Measurements from ENCODE around the gene SH3GL2.
A peak's percentile ranks its signal among the peaks of the same experiment; 100 is the strongest.

SH3GL2 gene

DNA sequence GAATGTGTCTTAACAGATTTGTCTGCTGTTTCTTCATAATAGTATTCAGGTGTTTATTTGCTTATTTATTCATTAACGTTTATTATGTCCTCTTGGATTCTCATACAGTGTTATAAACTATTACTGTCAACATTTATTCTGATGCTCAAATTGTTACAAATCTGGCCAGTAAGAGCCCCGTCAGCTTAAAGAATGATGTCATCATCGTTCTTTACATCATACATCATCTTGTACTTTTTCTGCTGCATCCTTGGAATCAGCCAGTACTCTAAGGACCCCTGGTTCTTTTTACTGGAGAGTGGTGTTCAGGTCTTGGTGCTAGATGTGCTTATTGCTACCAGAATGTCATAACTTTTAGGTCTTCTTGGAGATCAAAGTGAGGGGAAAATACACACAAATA, 86.6 kb downstream of the SH3GL2 start:
- no peak for DNase-seq

DNA sequence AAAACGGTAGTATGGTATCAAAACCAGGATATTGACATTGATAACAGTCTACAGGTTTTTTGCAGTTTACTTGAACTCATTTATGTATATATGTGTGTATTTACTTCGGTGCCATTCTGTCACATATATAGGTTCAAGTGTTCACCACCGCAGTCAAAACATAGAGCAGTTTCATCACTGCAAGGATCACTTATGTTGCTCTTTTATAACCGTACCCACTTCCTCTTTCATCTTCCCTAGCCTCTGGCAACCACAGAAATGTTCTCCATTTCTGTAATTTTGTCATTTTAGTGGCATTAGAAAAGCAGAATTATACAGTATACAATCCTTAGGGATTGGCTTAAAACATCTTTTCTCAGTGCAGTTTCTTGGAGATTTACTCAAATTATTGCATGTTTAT, 90.3 kb downstream of the SH3GL2 start:
- DNase-seq, result no peak

DNA sequence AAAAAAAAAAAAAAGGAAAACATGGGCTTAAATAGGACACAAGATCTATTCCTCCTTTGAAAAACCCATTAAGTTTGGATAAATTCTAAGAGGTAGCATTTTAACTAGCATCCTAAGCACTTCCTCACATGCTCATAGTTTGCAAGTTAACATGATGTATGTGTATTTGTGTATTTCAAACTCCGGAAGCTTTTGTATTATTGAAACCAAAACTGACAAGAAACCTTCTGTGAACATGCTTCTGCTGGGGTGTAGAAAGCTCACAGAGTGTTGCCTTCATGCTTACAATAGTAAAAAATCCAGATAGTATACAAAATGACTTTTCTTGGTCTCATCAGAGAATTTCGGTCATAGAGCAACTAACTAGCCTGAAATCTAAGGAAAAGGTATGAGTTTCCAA, 103.8 kb downstream of the SH3GL2 start:
- DNase-seq, result no peak

- DNase-seq, result no peak
Observed at GRCh38 chr9:17688834-17689233, 110.0 kb downstream of the SH3GL2 start.

DNA sequence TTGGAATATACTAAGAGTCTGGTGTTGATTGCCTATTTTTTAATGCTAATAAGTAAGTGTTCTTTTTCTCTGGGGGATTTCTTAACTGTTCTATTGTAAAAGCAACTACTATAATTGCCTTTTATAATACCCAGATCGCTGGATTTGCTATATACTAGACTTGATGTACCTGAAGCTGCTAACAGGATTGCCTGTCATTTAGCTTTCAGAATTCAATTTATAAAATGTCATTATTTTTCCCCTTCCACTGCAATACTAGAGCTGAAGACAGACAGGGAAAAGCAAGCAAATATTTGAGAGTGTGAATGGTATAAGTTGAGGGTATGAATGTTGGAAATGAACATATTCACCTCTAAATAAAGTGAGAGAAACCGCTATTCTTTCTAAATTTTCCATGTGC, 115.5 kb downstream of the SH3GL2 start:
- DNase-seq, result no peak

DNA sequence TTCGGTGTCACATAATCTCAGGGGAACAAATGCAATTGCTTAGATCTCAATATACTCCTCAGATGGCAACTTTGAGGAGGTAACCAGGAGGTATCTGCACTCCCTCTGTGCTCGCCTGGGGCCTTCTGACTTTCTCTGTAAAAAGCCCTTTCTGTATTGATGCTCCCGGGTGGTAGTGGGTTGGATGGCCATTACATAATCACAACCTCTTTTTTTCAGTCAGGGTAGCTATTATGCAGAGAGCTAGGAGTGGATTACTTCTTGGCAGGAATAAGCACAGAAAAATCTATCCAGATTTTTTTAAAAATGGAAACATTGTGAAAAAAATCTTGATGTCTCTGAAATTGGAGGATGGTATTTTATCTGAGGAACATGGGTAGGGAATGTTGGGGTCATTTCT, 116.6 kb downstream of the SH3GL2 start:
- DNase-seq, result peak; percentile 16

GRCh38 chr9:17699615-17700330, 120.9 kb downstream of the SH3GL2 start:
- no peak for DNase-seq

GRCh38 chr9:17706347-17706746, 127.5 kb downstream of the SH3GL2 start:
- no peak for DNase-seq

- DNase-seq, result no peak
Observed at GRCh38 chr9:17719053-17719452, 140.2 kb downstream of the SH3GL2 start.

GRCh38 chr9:17721954-17722353, 143.1 kb downstream of the SH3GL2 start:
- DNase-seq, result no peak

GRCh38 chr9:17723656-17724055, 144.8 kb downstream of the SH3GL2 start:
- DNase-seq, result no peak

DNA sequence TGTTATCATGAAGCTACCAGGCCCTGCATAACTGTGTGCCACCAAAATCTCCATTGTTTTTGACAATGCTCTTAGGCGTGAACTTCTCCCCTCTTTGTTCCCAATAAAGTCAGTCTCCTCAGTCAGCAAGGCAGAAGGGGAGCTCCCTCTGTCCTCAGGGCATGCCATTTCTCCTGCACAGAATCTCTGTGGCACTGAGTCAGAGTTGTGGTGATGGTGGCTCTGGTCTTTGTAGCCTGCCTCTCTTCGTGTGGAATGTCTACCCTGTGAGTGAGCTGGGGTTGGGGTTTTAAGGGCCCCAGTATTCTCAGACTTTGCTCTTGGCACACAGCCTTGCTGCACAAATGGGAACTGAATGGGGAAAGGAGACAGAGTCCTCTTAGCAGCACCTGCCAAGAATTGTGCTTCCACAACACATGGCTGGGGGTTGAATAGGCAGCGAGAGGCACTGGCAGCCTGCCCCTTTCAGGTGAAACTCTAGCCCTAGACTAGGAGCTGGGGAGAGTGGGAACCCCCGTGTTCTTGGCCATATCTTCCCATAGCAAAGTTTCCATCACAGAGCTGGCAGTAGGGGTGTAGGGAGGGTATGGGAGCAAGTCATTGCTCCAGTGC, 146.6 kb downstream of the SH3GL2 start:
- DNase-seq, result no peak

GRCh38 chr9:17726298-17726697, 147.4 kb downstream of the SH3GL2 start:
- DNase-seq, result no peak

DNA sequence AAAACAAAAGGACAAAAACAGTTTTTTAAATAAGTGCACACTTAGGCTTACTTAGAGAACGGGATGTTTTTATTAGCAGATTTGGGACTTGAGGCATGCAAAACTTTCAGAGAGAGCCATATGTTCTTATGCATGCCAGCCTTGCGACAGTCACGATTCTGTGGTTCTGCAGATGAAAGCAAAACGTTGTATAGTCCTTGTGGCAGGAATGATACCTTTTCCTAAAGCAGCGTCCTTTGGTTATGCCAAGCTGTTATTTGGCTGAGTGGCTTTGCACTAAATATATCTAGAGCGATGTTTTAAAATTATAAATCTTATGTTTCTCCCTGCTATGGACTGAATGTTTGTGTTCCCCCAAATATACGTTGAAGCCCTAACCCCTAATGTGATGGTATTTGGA, 152.0 kb downstream of the SH3GL2 start:
- DNase-seq, result no peak

GRCh38 chr9:17731308-17731707, 152.4 kb downstream of the SH3GL2 start:
- DNase-seq, result no peak

DNA sequence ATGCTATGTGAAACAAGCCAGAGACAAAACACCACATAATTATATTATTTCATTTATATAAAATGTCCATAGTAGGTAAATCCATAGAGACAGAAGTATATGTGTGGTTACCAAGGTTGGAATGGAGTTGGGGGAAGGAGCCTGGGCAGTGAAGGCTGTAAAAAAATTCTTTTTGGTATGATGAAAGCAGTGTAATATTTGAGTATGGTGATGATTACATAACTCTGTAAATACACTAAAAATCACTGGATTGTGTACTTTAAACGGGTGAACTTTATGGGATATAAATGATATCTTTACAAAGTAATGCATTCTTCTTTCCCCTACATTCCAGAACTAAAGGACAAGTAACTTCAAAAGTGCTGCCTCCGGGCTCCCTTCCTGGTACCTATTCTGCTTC, 155.8 kb downstream of the SH3GL2 start:
- no peak for DNase-seq

DNA sequence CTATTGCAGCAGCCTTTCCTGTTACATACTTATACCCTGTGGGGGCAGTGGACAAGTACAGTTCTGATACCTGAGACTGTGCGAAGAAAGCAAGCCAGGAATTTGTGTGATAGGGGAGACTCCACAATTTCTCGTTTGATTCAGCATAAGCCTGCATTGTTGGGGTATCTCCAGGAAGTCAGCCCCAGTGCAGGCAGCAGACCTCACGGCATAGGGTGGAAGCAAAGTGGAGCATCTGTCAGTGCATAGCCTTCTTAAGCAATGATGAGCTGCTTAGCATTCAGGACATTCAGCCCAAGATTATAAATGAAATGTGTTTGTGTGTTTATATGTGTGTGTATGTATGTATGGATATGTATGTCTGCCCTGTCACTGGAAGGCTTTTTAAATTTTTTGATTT, 157.0 kb downstream of the SH3GL2 start:
- DNase-seq, result no peak

DNA sequence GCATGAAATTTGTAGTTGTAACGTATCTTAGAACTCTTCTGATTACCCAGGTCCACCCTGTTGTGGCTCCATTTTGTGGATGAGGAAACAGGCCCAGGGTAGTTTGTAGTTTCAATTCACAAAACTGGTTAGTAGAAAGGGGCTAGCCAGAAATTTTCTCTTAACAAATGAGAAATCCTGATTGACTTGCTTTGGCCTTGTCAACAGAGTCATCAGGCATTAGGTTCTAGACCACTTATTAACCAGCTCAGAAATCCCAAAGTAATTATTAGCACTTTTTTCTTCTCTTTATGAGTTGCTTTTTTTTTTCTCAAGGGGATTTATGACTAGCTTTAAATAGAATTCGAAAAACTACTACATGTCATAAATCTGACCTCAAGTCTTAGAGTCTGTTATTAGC, 160.2 kb downstream of the SH3GL2 start:
- no peak for DNase-seq

DNA sequence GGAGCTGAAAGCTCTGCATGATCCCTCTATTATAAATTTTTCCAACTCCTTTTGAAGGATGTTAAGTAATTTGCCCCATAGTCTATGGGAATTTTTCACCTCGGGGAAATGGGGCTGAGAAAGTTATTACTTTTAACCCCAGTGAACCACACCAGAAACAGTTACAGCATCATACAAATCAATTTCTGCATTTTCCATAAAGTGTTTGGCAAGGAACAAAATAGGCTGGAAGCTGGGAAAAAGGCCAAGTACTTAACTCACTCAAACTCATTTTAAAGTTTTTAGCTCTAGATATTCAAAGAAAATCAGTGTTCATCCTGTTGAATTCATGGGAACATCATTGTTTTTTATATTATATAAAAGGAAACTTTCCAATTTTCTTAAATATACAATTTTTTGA, 160.9 kb downstream of the SH3GL2 start:
- no peak for DNase-seq

DNA sequence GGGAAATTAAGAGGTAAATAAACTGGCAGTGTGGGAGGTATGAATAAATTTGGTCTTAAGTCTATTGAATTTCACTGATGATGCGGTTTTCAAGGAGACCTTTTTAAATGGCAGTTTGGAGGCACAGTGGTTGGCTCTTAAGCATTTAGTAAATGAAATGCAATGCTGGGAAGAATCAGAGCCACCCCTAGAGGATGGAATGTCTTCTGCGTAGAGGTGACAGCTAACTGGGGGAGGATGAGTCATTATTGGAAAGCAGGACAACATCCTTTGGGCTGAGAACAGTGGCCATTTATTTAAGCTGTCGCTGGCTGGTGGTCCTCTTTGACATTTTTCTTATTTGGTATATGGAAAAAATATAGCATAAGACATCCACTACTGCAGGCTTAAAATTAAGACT, 163.2 kb downstream of the SH3GL2 start:
- no peak for DNase-seq

- no peak for DNase-seq
Observed at GRCh38 chr9:17744786-17745185, 165.9 kb downstream of the SH3GL2 start.

GRCh38 chr9:17750269-17750668, 171.4 kb downstream of the SH3GL2 start:
- no peak for DNase-seq

DNA sequence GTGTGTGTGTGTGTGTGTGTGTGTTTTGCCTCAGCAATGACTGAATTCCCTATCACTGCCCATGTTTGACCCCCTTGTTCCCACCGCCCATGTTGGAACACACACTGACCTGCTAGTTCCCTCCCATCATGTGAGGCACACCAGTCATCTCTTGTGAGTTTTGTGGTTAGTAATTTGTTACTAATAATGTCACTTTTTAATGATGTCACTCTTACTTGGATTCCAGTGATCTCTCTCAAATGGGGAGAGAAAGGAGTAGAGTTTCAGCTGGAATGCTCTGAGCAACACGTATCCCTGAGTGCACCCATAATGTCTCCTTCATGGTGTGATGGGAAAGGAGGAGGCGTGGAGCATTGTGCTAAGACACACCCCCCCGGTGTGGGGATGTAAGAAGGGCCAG, 172.6 kb downstream of the SH3GL2 start:
- no peak for DNase-seq

DNA sequence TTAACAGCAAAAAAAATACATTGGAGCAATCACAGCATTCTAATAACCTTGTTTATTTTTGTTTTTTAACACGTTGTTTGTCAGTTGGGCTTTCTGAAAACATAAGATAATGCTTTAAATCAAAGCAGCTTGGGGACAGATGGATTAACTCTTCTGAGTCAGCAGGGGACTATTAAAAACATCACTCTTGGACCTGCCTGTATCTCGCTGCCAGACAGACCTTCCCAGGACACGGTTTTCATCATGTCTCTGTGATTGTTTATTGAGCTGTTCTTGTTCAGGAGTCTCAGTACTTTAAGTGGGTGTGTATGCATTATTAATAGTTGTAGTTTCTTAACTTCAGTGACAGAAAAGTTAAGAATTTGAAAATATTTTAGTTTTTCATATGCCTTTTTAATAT, 173.2 kb downstream of the SH3GL2 start:
- no peak for DNase-seq

DNA sequence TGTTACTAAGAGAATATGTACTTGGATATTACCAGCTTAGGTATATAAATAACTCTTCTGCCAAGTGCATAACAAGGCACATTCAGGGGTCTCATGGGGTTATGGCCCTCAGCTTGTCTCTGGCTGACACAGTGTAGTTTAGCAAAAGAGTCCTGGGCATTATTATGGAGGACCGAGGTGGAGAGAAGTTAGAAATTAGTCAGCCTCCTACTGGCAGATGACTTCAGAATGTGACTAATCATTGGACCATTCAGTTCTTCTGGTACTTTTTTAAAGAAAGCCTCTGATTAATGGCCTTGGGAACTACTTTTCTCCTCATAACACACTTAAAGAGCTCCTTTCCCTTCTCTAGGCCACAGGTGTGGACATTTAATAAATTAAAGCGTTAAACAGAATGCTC, 178.9 kb downstream of the SH3GL2 start:
- no peak for DNase-seq

Data from retina (tissue), 1 donor.